ENCODE results near the gene SPIRE2.

GRCh38 chr16:89873972-89874689 is 45.9 kb downstream of the SPIRE2 start:
- TF ChIP-seq CTCF (IDR thresholded peaks at IDR 0.05; ENCODE audit: low read depth, low read length) (no peak), EZH2phosphoT487 (IDR thresholded peaks at IDR 0.05; ENCODE audit: low read depth) (no peak)

Data from OCI-LY3 (cell line).